Measurements from ENCODE around the gene EFCAB5. TPM values are rescaled to one million over a fixed set of nuclear protein-coding genes. Genes with fewer than 3 reads are reported as not detected.

EFCAB5 gene
- polyA plus RNA-seq, 1 donor (not counting 4 experiments of a cell fraction or from before 2014, with no cell fraction given) = 0.17 TPM

DNA sequence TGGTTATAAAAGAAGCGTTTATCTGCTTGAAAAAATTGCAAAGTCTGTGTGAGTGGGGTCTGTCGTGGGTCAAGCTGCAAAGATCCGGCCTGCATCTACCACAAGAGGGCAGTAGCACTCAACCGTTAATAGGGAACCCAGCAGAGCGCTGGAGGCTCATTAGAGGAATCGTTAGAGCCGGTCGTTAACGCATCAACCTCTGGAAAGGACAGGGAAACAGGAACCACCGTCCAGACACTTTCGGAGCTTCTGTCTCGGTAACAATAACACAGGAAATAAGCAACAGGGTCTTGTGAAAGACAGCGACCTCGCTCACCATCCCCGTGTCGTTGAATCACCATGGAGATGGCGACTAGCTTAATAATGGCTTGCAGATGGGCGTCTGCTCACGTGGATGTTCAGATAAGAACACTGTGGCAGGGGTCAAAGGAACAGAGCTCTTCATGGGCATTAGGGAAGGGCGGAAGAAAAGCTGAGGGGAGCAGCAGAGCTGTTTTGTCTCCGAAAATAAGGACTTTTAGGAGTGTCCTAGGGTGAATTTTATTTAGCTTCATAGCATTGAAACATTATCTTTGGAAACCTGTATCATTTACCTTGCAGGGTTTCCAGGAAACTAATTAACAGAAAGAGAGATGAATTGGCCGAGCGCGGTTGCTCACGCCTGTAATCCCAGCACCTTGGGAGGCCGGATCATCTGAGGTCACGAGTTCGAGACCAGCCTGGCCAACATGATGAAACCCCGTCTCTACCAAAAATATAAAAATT lies 163.3 kb downstream of the EFCAB5 start:
- no peaks in the 10 kb centered on the region for H4K20me1 ChIP-seq (ENCODE audit: control insufficient read depth, extremely low read depth, insufficient read depth, low read length)
- H3K4me2 ChIP-seq (ENCODE audit: control insufficient read depth, extremely low read depth, insufficient read depth, low read depth, low read length) = peak overlapping the region; percentile 93
- FAIRE-seq = peak; percentile 89
- H3K4me3 ChIP-seq (ENCODE audit: control insufficient read depth in 2 of 3, extremely low read depth in 1 of 3, insufficient read depth in 2 of 3, low read depth in 1 of 3, low read length in 3 of 3) = peak overlapping the region; percentile 18 to 73 (median 36)
- H3K9ac ChIP-seq (ENCODE audit: control insufficient read depth, extremely low read depth, insufficient read depth, low read length) = no peak overlapping the region
- dilution Hi-C loops (cut with MboI; ENCODE audit: extremely low pct_ligation_motif_present, low sequenced_read_pairs) = no loop called here
- TF ChIP-seq, protein P1, sequence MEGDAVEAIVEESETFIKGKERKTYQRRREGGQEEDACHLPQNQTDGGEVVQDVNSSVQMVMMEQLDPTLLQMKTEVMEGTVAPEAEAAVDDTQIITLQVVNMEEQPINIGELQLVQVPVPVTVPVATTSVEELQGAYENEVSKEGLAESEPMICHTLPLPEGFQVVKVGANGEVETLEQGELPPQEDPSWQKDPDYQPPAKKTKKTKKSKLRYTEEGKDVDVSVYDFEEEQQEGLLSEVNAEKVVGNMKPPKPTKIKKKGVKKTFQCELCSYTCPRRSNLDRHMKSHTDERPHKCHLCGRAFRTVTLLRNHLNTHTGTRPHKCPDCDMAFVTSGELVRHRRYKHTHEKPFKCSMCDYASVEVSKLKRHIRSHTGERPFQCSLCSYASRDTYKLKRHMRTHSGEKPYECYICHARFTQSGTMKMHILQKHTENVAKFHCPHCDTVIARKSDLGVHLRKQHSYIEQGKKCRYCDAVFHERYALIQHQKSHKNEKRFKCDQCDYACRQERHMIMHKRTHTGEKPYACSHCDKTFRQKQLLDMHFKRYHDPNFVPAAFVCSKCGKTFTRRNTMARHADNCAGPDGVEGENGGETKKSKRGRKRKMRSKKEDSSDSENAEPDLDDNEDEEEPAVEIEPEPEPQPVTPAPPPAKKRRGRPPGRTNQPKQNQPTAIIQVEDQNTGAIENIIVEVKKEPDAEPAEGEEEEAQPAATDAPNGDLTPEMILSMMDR (optimal IDR thresholded peaks at IDR 0.05 in 1 of 3, IDR thresholded peaks at IDR 0.05 in 1 of 3, conservative IDR thresholded peaks at IDR 0.05 in 1 of 3; ENCODE audit: extremely low read depth in 1 of 3, insufficient read depth in 2 of 3, low read length in 3 of 3) = peak; percentile 88 to 90 (median 90)
- TF ChIP-seq EZH2 (IDR thresholded peaks at IDR 0.05; ENCODE audit: low read length) = no peak
- H3K27ac ChIP-seq (ENCODE audit: control insufficient read depth, insufficient read depth, low read length) = no peak overlapping the region
- peaks cover 8% of the 10 kb centered on the region for H3K27me3 ChIP-seq (ENCODE audit: control insufficient read depth, extremely low read depth, insufficient read depth, low read length)
- no peaks in the 10 kb centered on the region for H3K9me3 ChIP-seq (ENCODE audit: control insufficient read depth, low read depth, low read length)
- no peaks in the 10 kb centered on the region for H3K36me3 ChIP-seq (ENCODE audit: control insufficient read depth in 2 of 2, extremely low read depth in 1 of 2, insufficient read depth in 2 of 2, low read length in 2 of 2)
- no peaks in the 10 kb centered on the region for H3K9me1 ChIP-seq (ENCODE audit: control insufficient read depth, extremely low read depth, insufficient read depth, low read length)
- no peak for DNase-seq (ENCODE audit: low read depth, low spot score)
- H3K79me2 ChIP-seq (ENCODE audit: control insufficient read depth, insufficient read depth, low read length) = no peaks in the 10 kb centered on the region
- peak overlapping the region; percentile 83 for H2AFZ ChIP-seq (ENCODE audit: control insufficient read depth, low read length)
- peaks cover 4% of the 10 kb centered on the region for H3K4me1 ChIP-seq (ENCODE audit: control insufficient read depth, extremely low read depth, insufficient read depth, low read length)

DNA sequence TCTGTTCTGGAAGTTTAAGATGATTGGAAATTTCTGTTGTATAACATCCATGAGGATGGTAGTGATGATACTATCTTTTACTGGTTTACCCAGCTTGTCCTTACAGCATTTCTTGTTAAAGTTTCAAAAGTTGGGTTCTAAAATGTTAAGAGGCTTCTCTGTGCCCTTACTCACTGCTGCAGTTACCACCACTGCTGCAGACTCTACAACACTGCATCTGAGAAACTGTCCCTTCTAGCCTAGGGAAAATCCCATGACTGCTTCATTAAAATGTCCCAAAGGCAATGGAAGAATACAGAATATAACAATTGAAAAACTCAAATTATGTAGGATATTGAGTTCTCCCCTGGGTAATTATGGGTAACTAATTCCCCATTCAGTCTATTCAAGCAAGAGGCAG lies 171.4 kb downstream of the EFCAB5 start:
- no peaks in the 10 kb centered on the region for H3K27me3 ChIP-seq (ENCODE audit: control insufficient read depth, extremely low read depth, insufficient read depth, low read length)
- no peaks in the 10 kb centered on the region for H3K36me3 ChIP-seq (ENCODE audit: control insufficient read depth in 2 of 2, extremely low read depth in 1 of 2, insufficient read depth in 2 of 2, low read length in 2 of 2)
- H3K9ac ChIP-seq (ENCODE audit: control insufficient read depth, extremely low read depth, insufficient read depth, low read length) = no peak overlapping the region
- TF ChIP-seq, protein P1 (optimal IDR thresholded peaks at IDR 0.05 in 1 of 3, IDR thresholded peaks at IDR 0.05 in 1 of 3, conservative IDR thresholded peaks at IDR 0.05 in 1 of 3; ENCODE audit: extremely low read depth in 1 of 3, insufficient read depth in 2 of 3, low read length in 3 of 3) = no peak
- no peak for TF ChIP-seq EZH2 (IDR thresholded peaks at IDR 0.05; ENCODE audit: low read length)
- FAIRE-seq (no peak), DNase-seq (ENCODE audit: low read depth, low spot score) (no peak)
- H3K4me3 ChIP-seq (ENCODE audit: control insufficient read depth in 2 of 3, extremely low read depth in 1 of 3, insufficient read depth in 2 of 3, low read depth in 1 of 3, low read length in 3 of 3) = no peak overlapping the region
- no peak overlapping the region for H2AFZ ChIP-seq (ENCODE audit: control insufficient read depth, low read length)
- dilution Hi-C loops (cut with MboI; ENCODE audit: extremely low pct_ligation_motif_present, low sequenced_read_pairs) = no loop called here
- no peaks in the 10 kb centered on the region for H3K9me1 ChIP-seq (ENCODE audit: control insufficient read depth, extremely low read depth, insufficient read depth, low read length)
- H3K4me2 ChIP-seq (ENCODE audit: control insufficient read depth, extremely low read depth, insufficient read depth, low read depth, low read length) = no peak overlapping the region
- no peaks in the 10 kb centered on the region for H3K9me3 ChIP-seq (ENCODE audit: control insufficient read depth, low read depth, low read length)
- no peak overlapping the region for H3K27ac ChIP-seq (ENCODE audit: control insufficient read depth, insufficient read depth, low read length)
- H3K79me2 ChIP-seq (ENCODE audit: control insufficient read depth, insufficient read depth, low read length) = peaks cover 12% of the 10 kb centered on the region
- peaks cover 1% of the 10 kb centered on the region for H3K4me1 ChIP-seq (ENCODE audit: control insufficient read depth, extremely low read depth, insufficient read depth, low read length)
- no peaks in the 10 kb centered on the region for H4K20me1 ChIP-seq (ENCODE audit: control insufficient read depth, extremely low read depth, insufficient read depth, low read length)

Data from keratinocyte (primary cell).